HEK293T (cell line): ENCODE measurements around the gene TMEM143.

ENCODE experiments used
- ELF4 ChIP-seq: fragments of 450-650 bp; IDR thresholded peaks from 2 replicates; pipeline ENCODE4 v1.6.1; 2017; ENCODE audit warnings: antibody characterized with exemption
- FOXA1 ChIP-seq: fragments of 450-650 bp; IDR thresholded peaks from 2 replicates; pipeline ENCODE4 v1.6.1; 2016; ENCODE audit warnings: mild to moderate bottlenecking
- FOXM1 ChIP-seq: fragments of 450-650 bp; IDR thresholded peaks from 2 replicates; pipeline ENCODE4 v1.6.1; 2017; ENCODE audit warnings: mild to moderate bottlenecking, borderline replicate concordance
- L3MBTL2 ChIP-seq: fragments of 450-650 bp; conservative IDR thresholded peaks from 2 replicates; pipeline ENCODE4 v1.6.1; 2016; ENCODE audit warnings: mild to moderate bottlenecking
- SP1 ChIP-seq: fragments of 450-650 bp; IDR thresholded peaks from 2 replicates; pipeline ENCODE4 v1.6.1; 2017
- TARDBP ChIP-seq: fragments of 450-650 bp; IDR thresholded peaks from 2 replicates; pipeline ENCODE4 v1.6.1; 2016
- TF ChIP-seq, protein P1 (sequence below): fragments of 450-650 bp; IDR thresholded peaks from 2 replicates; pipeline ENCODE4 v1.6.1; 2016

DNA sequence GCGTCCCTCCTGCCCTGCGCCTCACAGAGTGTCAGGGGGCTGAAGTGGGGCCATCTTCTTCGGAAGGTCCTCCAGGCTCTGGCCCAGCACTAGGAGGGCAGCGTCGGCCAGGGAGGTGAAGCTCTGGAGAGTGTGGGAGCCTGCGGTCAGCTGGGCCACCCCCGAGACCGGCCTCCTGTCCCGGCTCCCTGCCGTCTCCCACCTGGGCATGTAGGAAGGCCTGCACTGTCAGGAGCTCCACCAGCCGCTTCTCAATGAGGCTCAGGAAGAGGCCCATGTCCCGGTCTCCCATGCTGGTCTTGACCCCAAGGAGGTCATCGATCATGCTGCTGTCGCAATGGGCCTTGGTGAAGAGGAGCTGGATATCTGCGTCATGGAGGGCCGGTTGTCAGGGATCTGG is 65.8 kb downstream of the TMEM143 start:
- no peak for TF ChIP-seq SP1
- TF ChIP-seq TARDBP, result no peak
- no peak for TF ChIP-seq FOXM1
- no peak for TF ChIP-seq FOXA1
- TF ChIP-seq ELF4, result no peak
- TF ChIP-seq L3MBTL2, result no peak
- TF ChIP-seq, protein P1, sequence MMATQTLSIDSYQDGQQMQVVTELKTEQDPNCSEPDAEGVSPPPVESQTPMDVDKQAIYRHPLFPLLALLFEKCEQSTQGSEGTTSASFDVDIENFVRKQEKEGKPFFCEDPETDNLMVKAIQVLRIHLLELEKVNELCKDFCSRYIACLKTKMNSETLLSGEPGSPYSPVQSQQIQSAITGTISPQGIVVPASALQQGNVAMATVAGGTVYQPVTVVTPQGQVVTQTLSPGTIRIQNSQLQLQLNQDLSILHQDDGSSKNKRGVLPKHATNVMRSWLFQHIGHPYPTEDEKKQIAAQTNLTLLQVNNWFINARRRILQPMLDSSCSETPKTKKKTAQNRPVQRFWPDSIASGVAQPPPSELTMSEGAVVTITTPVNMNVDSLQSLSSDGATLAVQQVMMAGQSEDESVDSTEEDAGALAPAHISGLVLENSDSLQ, result no peak
